NCI-H2227 (cell line): ENCODE measurements around the gene AGL.
"Not testable (repeated sequence)": the region's sequence is repeated elsewhere in the genome, so short reads cannot be mapped to it uniquely, and the experiment has no call there.

Source experiments
- DNase-seq: peaks from one replicate; lab custom pipeline; 2025; ENCODE audit not compliant: unreplicated experiment; lab: John Stamatoyannopoulos, UW

Gene AGL

GRCh38 chr1:99935534-99935933 lies 85.4 kb downstream of the AGL start:
- DNase-seq, result no peak

- no peak for DNase-seq
These were observed 85.9 kb downstream of the AGL start for GRCh38 chr1:99936071-99936470.

- no peak for DNase-seq
These were observed 92.6 kb downstream of the AGL start for GRCh38 chr1:99942723-99943122.

GRCh38 chr1:99943223-99943794 lies 93.1 kb downstream of the AGL start:
- DNase-seq, result no peak

- DNase-seq, result no peak
These were observed 94.0 kb downstream of the AGL start for GRCh38 chr1:99944192-99944591.

- no peak for DNase-seq
These were observed 95.0 kb downstream of the AGL start for GRCh38 chr1:99945174-99945573.

GRCh38 chr1:99950486-99950885 lies 100.3 kb downstream of the AGL start:
- DNase-seq, result no peak

GRCh38 chr1:99952522-99952921 lies 102.4 kb downstream of the AGL start:
- no peak for DNase-seq

GRCh38 chr1:99955375-99955774 lies 105.2 kb downstream of the AGL start:
- DNase-seq, result no peak

GRCh38 chr1:99956755-99957154 lies 106.6 kb downstream of the AGL start:
- no peak for DNase-seq

- no peak for DNase-seq
These were observed 107.7 kb downstream of the AGL start for GRCh38 chr1:99957818-99958217.

- DNase-seq, result not testable (repeated sequence)
These were observed 109.1 kb downstream of the AGL start for GRCh38 chr1:99959189-99959705.

- DNase-seq, result not testable (repeated sequence)
These were observed 110.1 kb downstream of the AGL start for GRCh38 chr1:99960260-99960659.

GRCh38 chr1:99963041-99963795 lies 113.1 kb downstream of the AGL start:
- DNase-seq, result no peak

GRCh38 chr1:99964806-99965205 lies 114.6 kb downstream of the AGL start:
- DNase-seq, result no peak

GRCh38 chr1:99965646-99966375 lies 115.7 kb downstream of the AGL start:
- no peak for DNase-seq

GRCh38 chr1:99968214-99968613 lies 118.1 kb downstream of the AGL start:
- DNase-seq, result no peak

GRCh38 chr1:99969260-99969728 lies 119.1 kb downstream of the AGL start:
- DNase-seq, result peak; percentile 43

- peak; percentile 88 for DNase-seq
These were observed 119.8 kb downstream of the AGL start, which contains the start of gene SLC35A3 for GRCh38 chr1:99969729-99970621. SLC35A3 (plus strand) TSS chr1:99969996; CDS start chr1:99993555, 23,559 bp downstream.

GRCh38 chr1:99970713-99971255 lies 120.6 kb downstream of the AGL start:
- no peak for DNase-seq
